ENCODE measurements around the gene SPPL2A. TPM values are rescaled to one million over a fixed set of nuclear protein-coding genes. Genes with fewer than 3 reads are reported as not detected.

The SPPL2A gene
- total and polyA plus RNA-seq, 9 of the 15 experiments (the other 6 are each of a cell fraction or from before 2014, with no cell fraction given): 9.8 to 66.1 (median 38.0) TPM

DNA sequence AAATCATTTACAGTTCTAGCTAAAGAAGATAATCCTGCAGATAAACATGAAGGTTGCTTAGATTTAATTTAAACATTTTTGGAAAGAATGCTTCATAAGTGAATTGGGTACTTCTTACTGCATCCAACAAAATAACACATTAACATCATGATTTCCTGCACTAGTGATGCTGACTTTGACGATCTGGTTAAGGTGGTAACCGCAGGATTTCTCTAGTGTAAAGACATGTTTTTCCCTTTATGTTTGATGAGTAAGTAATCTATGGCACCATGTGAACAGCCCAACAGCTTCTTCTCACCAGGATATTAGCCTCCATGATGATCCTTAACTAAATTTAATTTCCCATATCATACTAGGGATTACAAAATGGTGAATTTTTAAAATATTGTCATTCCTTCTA is 14.1 kb downstream of the SPPL2A start:
- Histone ChIP-seq H3K79me2 (ENCODE audit: control insufficient read depth, insufficient read depth, low read length) (peaks cover 26% of the 10 kb centered on the region), H3K4me2 (ENCODE audit: insufficient read depth, low read length) (no peak overlapping the region), H3K9me1 (ENCODE audit: control insufficient read depth, insufficient read depth, low read length) (no peaks in the 10 kb centered on the region), H3K4me1 (replicated peaks in 1 of 2; ENCODE audit: control insufficient read depth in 2 of 2, insufficient read depth in 2 of 2, low read length in 2 of 2) (peaks cover 0 to 14% of the 10 kb centered on the region in 2 experiments; a peak in 2 of 5 replicates), H3K4me3 (no peak overlapping the region), H4K20me1 (replicated peaks; ENCODE audit: control insufficient read depth, insufficient read depth, low read length) (no peaks in the 10 kb centered on the region), H3K27me3 (ENCODE audit: control insufficient read depth in 2 of 2, insufficient read depth in 2 of 2, low read length in 2 of 2) (no peaks in the 10 kb centered on the region), H3K9me3 (replicated peaks; ENCODE audit: control insufficient read depth, insufficient read depth, low read depth, low read length) (no peaks in the 10 kb centered on the region), H3K9ac (ENCODE audit: insufficient read depth in 1 of 2, low read depth in 2 of 2, low read length in 2 of 2) (no peak overlapping the region), H3K36me3 (ENCODE audit: control insufficient read depth, insufficient read depth, low read length) (peaks cover 21% of the 10 kb centered on the region; the same call in 1 of the 3 replicates), H3K27ac (ENCODE audit: extremely low read depth, low read depth, low read length) (no peak overlapping the region), H2AFZ (ENCODE audit: low read depth, low read length) (no peak overlapping the region)
- ATAC-seq: no peak
- 86% methylated on average over 2 of the region's 2 CpGs for WGBS (ENCODE audit: insufficient coverage, low coverage, missing lambda C conversion rate)
- CTCF ChIA-PET (ENCODE audit: low intra/inter-chr PET ratio): no interaction called here
- POLR2A ChIA-PET: interaction anchor here (1.9 kb wide), 1 partner anchor 9 kb away, joined by 6 read pairs; no protein-coding TSS in a partner anchor
- no TSS peak for BruUV-seq (replicated peaks)
- no peak for DNase-seq (ENCODE audit: extremely low read depth in 1 of 4, low spot score in 3 of 4)
- intact Hi-C loops (cut with micrococcal nuclease): no loop called here
- in situ Hi-C loops (cut with MboI): no loop called here
- no peak for TF ChIP-seq ELK3 (CRISPR knock-in tag; IDR thresholded peaks at IDR 0.05)
- TF ChIP-seq HDAC2 (IDR thresholded peaks at IDR 0.05): no peak
- TF ChIP-seq, protein P1, sequence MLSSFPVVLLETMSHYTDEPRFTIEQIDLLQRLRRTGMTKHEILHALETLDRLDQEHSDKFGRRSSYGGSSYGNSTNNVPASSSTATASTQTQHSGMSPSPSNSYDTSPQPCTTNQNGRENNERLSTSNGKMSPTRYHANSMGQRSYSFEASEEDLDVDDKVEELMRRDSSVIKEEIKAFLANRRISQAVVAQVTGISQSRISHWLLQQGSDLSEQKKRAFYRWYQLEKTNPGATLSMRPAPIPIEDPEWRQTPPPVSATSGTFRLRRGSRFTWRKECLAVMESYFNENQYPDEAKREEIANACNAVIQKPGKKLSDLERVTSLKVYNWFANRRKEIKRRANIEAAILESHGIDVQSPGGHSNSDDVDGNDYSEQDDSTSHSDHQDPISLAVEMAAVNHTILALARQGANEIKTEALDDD (IDR thresholded peaks at IDR 0.05): peak; percentile 33; the same call in 1 of the 2 replicates
- FAIRE-seq: no peak
